ENCODE measurements around the gene TMEM132E. TPM values are rescaled to one million over a fixed set of nuclear protein-coding genes. Genes with fewer than 3 reads are reported as not detected.

The TMEM132E gene
- total RNA-seq, 1 donor from 2014 or later: not detected

DNA sequence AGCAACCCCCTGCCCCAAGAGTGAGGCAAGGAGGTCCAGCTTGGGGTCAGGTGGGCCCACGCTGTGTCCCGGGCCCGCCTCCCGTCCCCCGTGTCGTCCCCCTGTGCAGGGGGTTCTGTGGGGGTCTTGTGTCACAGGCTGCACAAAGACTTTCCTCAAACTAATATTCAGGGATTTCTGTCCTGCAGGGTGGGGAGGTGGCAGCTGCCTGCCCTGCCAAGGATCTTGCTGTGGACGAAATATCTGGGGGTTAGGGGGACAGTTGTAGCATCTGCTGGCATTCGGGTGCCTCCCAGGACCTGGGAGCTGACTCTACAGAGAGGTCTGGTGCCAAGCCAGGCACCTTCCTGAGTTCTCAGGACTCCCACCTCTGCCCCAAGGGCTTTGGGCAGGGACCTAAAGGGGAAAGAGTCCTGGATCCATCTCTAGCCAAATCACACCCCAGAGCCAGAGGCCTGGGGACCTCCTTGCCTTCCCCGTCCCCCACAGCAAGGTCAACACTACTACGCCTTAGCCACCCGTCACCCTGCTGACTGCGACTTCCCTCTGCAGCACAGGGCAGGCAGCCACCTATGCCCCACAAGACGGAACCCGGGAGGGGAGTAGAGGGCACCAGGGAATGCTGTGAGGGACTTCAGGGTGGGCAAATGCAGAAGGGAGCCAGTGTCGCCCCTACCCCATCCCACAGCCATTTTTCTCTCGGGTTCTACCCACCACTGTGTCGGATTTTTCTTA, 59.3 kb downstream of the TMEM132E start:
- TF ChIP-seq, protein P1, sequence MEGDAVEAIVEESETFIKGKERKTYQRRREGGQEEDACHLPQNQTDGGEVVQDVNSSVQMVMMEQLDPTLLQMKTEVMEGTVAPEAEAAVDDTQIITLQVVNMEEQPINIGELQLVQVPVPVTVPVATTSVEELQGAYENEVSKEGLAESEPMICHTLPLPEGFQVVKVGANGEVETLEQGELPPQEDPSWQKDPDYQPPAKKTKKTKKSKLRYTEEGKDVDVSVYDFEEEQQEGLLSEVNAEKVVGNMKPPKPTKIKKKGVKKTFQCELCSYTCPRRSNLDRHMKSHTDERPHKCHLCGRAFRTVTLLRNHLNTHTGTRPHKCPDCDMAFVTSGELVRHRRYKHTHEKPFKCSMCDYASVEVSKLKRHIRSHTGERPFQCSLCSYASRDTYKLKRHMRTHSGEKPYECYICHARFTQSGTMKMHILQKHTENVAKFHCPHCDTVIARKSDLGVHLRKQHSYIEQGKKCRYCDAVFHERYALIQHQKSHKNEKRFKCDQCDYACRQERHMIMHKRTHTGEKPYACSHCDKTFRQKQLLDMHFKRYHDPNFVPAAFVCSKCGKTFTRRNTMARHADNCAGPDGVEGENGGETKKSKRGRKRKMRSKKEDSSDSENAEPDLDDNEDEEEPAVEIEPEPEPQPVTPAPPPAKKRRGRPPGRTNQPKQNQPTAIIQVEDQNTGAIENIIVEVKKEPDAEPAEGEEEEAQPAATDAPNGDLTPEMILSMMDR (IDR thresholded peaks at IDR 0.05; ENCODE audit: insufficient read depth, low read length, severe bottlenecking): no peak
- no peak overlapping the region for H3K4me3 ChIP-seq (ENCODE audit: low read depth, low read length)
- FAIRE-seq (no peak), DNase-seq (ENCODE audit: low read depth) (no peak)
- H3K36me3 ChIP-seq (ENCODE audit: control insufficient read depth, insufficient read depth, low read length): no peaks in the 10 kb centered on the region
- H3K27me3 ChIP-seq (ENCODE audit: control insufficient read depth, insufficient read depth, low read length): peaks cover 2% of the 10 kb centered on the region

- TF ChIP-seq, protein P1 (IDR thresholded peaks at IDR 0.05; ENCODE audit: insufficient read depth, low read length, severe bottlenecking): no peak
- H3K4me3 ChIP-seq (ENCODE audit: low read depth, low read length): no peak overlapping the region
- DNase-seq (ENCODE audit: low read depth): no peak
- no peaks in the 10 kb centered on the region for H3K36me3 ChIP-seq (ENCODE audit: control insufficient read depth, insufficient read depth, low read length)
- H3K27me3 ChIP-seq (ENCODE audit: control insufficient read depth, insufficient read depth, low read length): peaks cover 2% of the 10 kb centered on the region
- FAIRE-seq: no peak
Measured at GRCh38 chr17:34639706-34640425, 60.5 kb downstream of the TMEM132E start.

- TF ChIP-seq, protein P1 (IDR thresholded peaks at IDR 0.05; ENCODE audit: insufficient read depth, low read length, severe bottlenecking): no peak
- FAIRE-seq (no peak), DNase-seq (ENCODE audit: low read depth) (no peak)
- Histone ChIP-seq H3K4me3 (ENCODE audit: low read depth, low read length) (no peak overlapping the region), H3K36me3 (ENCODE audit: control insufficient read depth, insufficient read depth, low read length) (no peaks in the 10 kb centered on the region), H3K27me3 (ENCODE audit: control insufficient read depth, insufficient read depth, low read length) (peaks cover 2% of the 10 kb centered on the region)
Measured at GRCh38 chr17:34641368-34641767, 62.0 kb downstream of the TMEM132E start.

DNA sequence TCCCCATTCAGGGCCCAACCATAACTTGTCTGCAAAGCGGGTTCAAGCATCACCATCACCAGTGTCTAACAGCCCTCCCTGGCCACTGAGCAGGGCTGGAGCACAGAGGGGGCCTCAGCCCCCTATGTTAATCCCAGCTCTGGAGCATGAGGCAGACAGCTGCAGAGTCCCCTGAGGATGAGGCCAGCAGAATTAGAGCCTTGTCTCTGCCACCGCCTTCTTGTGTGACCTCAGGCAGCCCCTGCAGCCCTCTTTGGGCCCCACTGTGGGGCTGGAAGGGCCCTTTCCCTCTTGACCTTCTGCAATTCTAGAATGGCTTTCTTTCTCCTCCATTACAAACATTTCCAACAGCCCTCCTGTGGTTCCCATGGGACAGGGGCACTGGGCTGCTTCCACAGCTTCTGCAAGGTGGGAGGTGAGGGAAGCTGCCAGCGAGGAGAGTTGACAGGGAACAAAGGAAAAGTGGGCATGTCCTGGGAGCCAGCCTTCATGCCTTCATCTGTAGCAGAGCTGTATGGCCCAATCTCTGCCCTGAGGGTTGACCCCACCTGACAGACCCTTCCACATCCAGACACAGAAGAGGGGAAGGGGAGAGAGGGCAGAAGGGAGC, 65.7 kb downstream of the TMEM132E start:
- no peak for FAIRE-seq

GRCh38 chr17:34645594-34645993, 66.2 kb downstream of the TMEM132E start:
- TF ChIP-seq, protein P1 (IDR thresholded peaks at IDR 0.05; ENCODE audit: insufficient read depth, low read length, severe bottlenecking): no peak
- no peaks in the 10 kb centered on the region for H3K27me3 ChIP-seq (ENCODE audit: control insufficient read depth, insufficient read depth, low read length)
- no peaks in the 10 kb centered on the region for H3K36me3 ChIP-seq (ENCODE audit: control insufficient read depth, insufficient read depth, low read length)
- H3K4me3 ChIP-seq (ENCODE audit: low read depth, low read length): no peak overlapping the region
- DNase-seq (ENCODE audit: low read depth): no peak
- FAIRE-seq: no peak

More for the DNA sequence above, 65.7 kb downstream of the TMEM132E start:
- no peak overlapping the region for H3K4me3 ChIP-seq (ENCODE audit: low read depth, low read length)
- no peak for DNase-seq (ENCODE audit: low read depth)
- H3K36me3 ChIP-seq (ENCODE audit: control insufficient read depth, insufficient read depth, low read length): no peaks in the 10 kb centered on the region
- TF ChIP-seq, protein P1 (IDR thresholded peaks at IDR 0.05; ENCODE audit: insufficient read depth, low read length, severe bottlenecking): no peak
- no peaks in the 10 kb centered on the region for H3K27me3 ChIP-seq (ENCODE audit: control insufficient read depth, insufficient read depth, low read length)

All from bronchial epithelial cell (primary cell).